GM19025 (cell line): ENCODE measurements around the gene PXYLP1.
"Not testable (repeated sequence)": the region's sequence is repeated elsewhere in the genome, so short reads cannot be mapped to it uniquely, and the experiment has no call there.

Source experiments
- ATAC-seq: cut with Tn5 transposase; IDR thresholded peaks from one replicate; pipeline ENCODE4 v1.9.1; 2021; ENCODE audit warnings: mild to moderate bottlenecking, low read depth, moderate library complexity; ENCODE audit not compliant: unreplicated experiment

The PXYLP1 gene, protein sequence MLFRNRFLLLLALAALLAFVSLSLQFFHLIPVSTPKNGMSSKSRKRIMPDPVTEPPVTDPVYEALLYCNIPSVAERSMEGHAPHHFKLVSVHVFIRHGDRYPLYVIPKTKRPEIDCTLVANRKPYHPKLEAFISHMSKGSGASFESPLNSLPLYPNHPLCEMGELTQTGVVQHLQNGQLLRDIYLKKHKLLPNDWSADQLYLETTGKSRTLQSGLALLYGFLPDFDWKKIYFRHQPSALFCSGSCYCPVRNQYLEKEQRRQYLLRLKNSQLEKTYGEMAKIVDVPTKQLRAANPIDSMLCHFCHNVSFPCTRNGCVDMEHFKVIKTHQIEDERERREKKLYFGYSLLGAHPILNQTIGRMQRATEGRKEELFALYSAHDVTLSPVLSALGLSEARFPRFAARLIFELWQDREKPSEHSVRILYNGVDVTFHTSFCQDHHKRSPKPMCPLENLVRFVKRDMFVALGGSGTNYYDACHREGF

DNA sequence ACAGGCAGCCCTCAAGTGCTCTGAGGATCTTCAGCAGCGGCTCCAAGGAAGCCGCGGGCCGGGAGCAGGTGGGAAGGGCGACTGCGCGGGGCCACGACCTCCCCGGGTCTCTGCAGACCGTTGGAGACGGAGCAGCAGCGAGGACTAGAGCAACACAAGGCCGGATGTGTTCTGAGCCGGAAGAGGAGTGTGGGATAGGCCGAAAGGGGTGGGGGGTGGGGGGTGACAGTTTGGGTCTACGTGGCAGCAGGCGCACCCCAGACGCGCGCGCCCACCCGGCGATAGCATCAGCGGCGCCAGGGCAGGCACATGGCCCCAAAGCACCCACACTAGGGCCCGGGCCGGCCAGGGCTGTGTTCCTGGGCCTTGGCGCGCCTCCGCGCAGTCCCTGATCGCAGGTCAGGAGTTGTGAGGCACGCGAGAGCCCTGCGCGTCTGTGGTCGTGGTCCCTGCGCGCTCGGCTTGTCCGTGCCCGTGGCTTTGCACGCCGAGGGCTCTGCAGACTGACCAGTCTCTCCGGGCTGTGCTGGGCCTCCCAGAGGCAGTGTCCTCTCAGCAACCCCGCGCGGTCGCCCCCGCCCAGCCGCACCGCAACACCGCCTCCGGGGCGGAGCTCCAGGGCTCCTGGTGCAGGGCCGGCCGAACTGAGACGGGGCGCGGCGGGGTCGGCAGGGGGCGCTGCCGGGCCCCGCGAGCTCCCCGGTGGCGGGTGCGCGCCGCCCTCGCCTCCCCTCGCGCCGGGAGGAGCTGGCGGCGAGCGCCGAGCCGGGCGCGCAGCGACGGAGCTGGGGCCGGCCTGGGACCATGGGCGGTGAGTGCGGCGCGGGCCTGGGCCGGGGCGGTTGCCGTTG lies at the start of gene PXYLP1:
Gene PXYLP1, plus strand, starts transcription at position 725 of the 851 bp plus-strand sequence. CDS start 28,351 bp downstream, outside the sequence.
- peak; percentile 97 for ATAC-seq

GRCh38 chr3:141183606-141184005 lies 48.0 kb upstream of the PXYLP1 start:
- no peak for ATAC-seq

- ATAC-seq: no peak
These were observed 47.2 kb upstream of the PXYLP1 start for GRCh38 chr3:141184430-141184829.

DNA sequence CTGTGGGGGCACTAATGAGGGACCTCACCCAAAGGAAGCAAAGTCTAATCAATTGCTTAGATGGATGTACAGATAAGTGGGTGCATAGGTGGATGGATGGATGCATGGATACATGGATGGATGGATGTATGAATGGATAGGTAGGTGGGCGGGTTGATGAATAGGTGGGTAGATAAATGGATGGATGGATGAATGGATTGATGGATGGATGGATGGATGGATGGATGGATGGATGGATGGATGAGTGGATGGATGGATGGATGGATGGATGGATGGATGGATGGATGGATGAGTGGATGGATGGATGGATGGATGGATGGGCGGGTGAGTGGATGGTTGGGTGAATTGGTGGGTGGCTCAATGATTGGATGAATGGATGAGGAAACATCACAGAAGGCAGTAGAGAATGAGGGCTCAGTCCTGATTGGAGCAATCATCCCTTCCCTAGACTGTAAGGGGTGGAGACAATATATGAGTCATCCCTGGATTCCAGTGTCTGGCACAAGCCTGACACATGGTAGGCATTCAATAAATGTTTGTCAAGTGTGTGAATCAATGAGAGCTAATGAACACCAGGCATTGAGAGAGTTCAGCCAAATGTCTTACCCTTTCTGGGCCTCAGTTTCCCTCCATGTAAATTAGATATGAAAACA lies 40.4 kb upstream of the PXYLP1 start:
- no peak for ATAC-seq

GRCh38 chr3:141192345-141192744 lies 39.3 kb upstream of the PXYLP1 start:
- peak; percentile 99 for ATAC-seq

DNA sequence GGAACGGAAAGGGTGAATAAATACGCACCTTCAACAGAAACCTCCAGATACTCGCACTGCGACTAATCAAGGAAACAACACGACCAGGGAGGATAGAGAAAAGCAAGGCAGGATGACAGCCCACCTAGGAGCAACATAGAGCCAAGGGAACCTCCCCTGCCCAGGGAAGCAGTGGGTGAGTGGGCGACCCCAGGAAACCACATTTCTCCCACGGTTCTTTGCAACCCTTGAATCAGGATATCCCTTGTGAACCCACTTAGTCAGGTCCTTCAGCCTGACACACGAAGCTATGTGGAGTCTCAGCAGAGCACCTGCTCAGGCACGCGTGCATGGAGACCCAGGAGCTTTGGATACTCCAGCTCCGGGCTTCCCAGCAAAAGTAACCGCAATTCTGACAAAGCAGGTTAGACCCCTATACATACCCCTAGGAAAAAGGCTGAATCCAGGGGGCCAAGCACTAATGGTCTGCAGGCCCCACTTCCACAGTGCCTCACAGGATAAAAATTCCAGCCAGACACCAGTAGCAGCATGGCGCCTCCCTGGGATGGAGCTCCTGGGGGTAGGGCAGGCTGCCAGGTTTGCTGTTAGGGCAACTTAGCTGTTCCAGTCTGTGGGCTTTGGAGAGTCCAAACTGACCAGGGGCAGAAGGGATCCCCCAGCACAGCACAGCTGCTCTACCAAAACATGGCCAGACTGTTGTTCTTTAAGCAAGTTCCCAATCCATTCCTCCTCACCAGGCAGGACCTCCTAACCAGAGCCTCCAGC lies 38.4 kb upstream of the PXYLP1 start:
- ATAC-seq: no peak

DNA sequence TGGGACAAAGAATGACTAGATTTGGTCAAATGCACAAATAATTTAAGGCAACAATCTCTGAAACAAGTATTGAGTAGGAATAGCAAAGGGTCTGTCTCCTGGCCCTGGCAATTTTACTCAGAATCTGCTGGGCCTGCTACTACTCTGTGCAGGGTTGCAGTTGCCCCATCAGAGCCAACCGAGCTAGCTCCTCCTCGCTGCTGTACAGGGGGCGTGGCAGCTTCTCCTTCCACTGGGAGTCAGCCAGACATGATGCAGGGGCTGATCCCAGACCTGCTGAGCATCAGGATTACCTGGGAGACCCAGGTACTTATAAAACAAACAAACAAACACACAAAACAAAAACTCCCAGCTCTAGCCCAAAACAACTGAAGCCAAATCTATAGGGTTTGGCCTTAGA lies 30.5 kb upstream of the PXYLP1 start:
- no peak for ATAC-seq

DNA sequence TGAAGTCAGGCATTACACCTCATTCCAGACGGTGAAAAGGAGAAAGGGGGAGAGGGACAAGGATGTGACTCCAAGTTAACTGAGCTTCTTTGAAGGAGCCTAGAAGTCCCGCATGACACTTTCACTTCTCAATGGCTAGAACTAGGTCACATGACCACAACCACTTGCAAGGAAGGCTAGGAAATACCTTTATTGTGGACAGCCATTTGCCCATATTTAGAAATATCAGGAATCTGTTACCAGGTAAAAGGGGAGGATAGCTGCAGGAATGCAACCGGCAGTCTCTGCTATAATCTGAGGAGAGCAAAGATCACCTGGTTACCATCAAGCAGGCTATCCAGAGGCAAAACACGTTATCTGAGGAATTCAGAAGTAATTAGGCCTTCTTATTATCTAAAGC lies 28.9 kb upstream of the PXYLP1 start:
- no peak for ATAC-seq

DNA sequence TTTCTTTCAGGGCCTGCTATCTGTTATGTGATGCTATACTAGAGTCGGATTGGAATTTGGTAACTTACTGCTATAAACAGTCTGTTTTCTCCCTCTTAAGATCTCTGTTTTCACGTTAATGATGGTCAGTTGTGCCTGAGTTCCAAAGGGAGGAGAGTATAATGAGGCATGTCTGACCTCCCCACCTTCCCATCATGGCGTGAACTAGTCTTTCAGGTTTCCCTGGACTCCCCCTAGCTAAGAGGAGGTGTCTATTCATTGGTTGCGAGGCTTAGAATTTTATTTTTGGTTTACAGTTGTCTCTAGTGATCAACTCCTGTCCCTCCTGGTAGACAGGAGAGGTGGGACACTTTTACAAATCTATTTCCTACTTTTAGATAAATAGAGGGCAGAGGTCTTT lies 27.8 kb upstream of the PXYLP1 start:
- ATAC-seq: no peak

- no peak for ATAC-seq
These were observed 27.3 kb upstream of the PXYLP1 start for GRCh38 chr3:141204343-141204742.

DNA sequence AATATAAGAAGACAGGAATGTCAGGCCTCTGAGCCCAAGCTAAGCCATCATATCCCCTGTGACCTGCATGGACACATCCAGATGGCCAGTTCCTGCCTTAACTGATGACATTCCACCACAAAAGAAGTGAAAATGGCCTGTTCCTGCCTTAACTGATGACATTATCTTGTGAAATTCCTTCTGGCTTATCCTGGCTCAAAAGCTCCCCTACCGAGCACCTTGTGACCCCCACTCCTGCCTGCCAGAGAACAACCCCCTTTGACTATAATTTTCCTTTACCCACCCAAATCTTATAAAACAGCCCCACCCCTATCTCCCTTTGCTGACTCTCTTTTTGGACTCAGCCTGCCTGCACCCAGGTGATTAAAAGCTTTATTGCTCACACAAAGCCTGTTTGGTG lies 20.3 kb upstream of the PXYLP1 start:
- ATAC-seq: not testable (repeated sequence)

- no peak for ATAC-seq
These were observed 19.5 kb upstream of the PXYLP1 start for GRCh38 chr3:141212101-141212500.

- ATAC-seq: no peak
These were observed 19.1 kb upstream of the PXYLP1 start for GRCh38 chr3:141212555-141212954.

DNA sequence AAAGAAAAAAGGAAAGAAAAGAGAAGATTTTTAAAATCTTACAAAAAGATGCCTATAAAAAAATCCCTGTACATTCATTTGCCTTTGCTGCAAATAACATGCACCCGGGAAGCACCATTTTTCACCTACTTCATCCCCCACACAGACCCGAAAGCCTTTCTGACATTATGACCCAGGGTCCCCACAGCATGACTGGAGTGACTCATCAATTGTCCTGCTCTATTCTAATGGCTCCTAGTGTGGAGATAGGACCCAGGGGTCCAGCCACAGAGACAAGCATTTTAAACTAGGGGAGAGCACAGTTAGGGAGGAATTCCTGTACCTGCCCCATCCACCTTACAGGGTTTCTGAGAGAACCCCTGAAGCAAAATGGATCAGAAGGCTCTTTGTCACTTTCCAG lies 14.7 kb upstream of the PXYLP1 start:
- ATAC-seq: no peak

DNA sequence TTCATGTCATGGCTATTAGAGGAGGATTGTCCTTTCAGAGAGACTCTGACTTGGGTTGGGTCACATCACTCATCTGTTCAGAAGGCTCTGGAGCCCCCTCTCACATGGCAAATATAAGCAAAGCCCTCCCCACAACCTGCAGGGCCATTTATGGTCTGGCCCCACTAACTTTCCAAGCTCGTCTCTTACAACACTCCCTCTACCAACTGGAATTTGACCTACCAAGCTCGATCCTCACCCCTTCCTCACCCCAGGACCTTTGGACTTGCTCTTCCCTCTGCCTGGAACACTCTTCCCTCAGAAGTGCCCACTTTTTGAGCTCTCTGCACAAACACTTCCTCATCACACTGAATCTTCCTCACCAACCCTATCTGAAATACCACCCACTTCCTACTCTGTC lies 14.2 kb upstream of the PXYLP1 start:
- no peak for ATAC-seq

DNA sequence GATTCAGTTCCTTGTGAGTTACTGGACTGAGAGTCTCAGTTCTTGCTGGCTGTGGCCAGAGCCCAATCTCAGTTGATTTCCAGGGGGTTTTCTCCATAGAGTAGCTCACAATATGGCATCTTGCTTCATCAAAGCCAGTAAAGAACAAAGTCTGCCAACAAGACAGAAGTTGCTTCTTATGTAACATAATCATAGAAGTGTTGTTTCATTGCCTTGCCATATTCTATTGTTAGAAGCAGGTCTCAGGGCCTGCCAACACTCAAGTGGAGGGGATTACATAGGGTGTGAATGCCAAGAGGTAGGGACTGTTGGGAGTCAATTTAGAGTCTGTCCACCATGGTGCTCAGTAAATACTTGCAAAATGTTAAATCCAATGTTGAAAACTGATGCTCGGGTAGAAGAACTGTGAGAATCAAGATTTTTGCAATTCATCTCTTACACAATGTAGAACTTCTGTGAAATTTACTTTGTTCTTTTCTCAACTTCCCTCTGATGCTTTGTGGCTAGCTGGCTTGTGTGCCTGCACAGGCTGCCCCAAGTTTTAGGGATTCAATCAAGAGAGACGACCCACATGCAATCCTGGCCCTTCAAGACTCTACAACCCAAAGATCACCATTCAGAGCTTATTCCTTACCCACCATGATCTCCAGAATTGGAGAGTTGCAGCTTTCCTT lies 13.3 kb upstream of the PXYLP1 start:
- no peak for ATAC-seq

- no peak for ATAC-seq
These were observed 12.7 kb upstream of the PXYLP1 start for GRCh38 chr3:141218926-141219325.

- no peak for ATAC-seq
These were observed 7.9 kb upstream of the PXYLP1 start for GRCh38 chr3:141223673-141224166.

- ATAC-seq: no peak
These were observed 5.7 kb upstream of the PXYLP1 start for GRCh38 chr3:141225939-141226338.

DNA sequence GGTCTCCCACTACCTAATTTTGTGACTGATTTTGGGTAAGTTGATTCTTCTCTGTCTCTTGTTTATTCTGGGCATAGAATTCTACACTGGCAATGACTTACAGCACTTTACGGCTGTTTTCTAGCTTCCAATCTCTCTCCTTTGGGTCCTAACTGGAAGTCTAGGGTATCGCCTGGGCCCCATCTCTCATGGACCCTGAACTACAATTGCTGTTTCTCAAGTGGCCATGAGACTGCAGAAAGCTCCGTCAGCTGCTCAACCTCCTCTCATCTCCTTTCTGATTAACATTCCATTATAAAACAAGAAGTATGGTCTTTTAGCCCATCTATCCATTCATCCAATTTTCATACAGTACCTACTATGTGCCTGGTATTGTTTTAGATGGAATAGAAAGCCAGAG lies 4.4 kb upstream of the PXYLP1 start:
- ATAC-seq: no peak
